Trophoblast cell (in vitro differentiated cells and primary cell): ENCODE measurements around the gene THADA.

Experiments used
- DNase-seq, 2 donors: peaks; one replicate each; pipeline ENCODE4 v3.0.0-alpha.2; 2016
- H2AFZ ChIP-seq: 2 replicates; pipeline ENCODE4 v1.6.1; 2013; ENCODE audit warnings: low read length, moderate library complexity, mild to moderate bottlenecking; ENCODE audit not compliant: insufficient read depth, poor library complexity
- H2AK5ac ChIP-seq: 2 replicates; pipeline ENCODE4 v1.6.1; 2013; ENCODE audit warnings: mild to moderate bottlenecking, low read length
- H2BK120ac ChIP-seq: 2 replicates; pipeline ENCODE4 v1.6.1; 2013; ENCODE audit warnings: low read length, mild to moderate bottlenecking, moderate library complexity; ENCODE audit not compliant: insufficient read depth, poor library complexity
- H2BK12ac ChIP-seq: 2 replicates; pipeline ENCODE4 v1.6.1; 2013; ENCODE audit warnings: mild to moderate bottlenecking, low read length, moderate library complexity
- H2BK5ac ChIP-seq: 2 replicates; pipeline ENCODE4 v1.6.1; 2013; ENCODE audit warnings: low read length, low read depth, moderate library complexity, mild to moderate bottlenecking; ENCODE audit not compliant: poor library complexity
- H3K14ac ChIP-seq: 2 replicates; pipeline ENCODE4 v1.6.1; 2013; ENCODE audit warnings: mild to moderate bottlenecking, low read length
- H3K18ac ChIP-seq: 2 replicates; pipeline ENCODE4 v1.6.1; 2013; ENCODE audit warnings: mild to moderate bottlenecking, low read length
- H3K23ac ChIP-seq: 2 replicates; pipeline ENCODE4 v1.6.1; 2013; ENCODE audit warnings: low read length
- H3K27ac ChIP-seq: 2 replicates; pipeline ENCODE4 v1.5.1; 2013; ENCODE audit warnings: low read depth, mild to moderate bottlenecking, inconsistent platforms, low read length, moderate library complexity
- H3K27me3 ChIP-seq: 2 replicates; pipeline ENCODE4 v1.6.1; 2013; ENCODE audit warnings: inconsistent platforms, mild to moderate bottlenecking, low read length, moderate library complexity; ENCODE audit not compliant: insufficient read depth
- H3K36me3 ChIP-seq, 2 experiments: 1 replicate in 1 of 2; 2 replicates in 1 of 2; pipeline ENCODE4 v1.6.1; 2013; ENCODE audit warnings: low read length in 2 of 2, mild to moderate bottlenecking in 2 of 2, moderate library complexity in 1 of 2; ENCODE audit not compliant: insufficient read depth in 2 of 2, control insufficient read depth in 1 of 2
- H3K4ac ChIP-seq: 2 replicates; pipeline ENCODE4 v1.6.1; 2013; ENCODE audit warnings: low read depth, mild to moderate bottlenecking, low read length, moderate library complexity
- H3K4me1 ChIP-seq, 2 experiments: 1 replicate in 1 of 2; 2 replicates in 1 of 2; pipeline ENCODE4 v1.6.1; 2013; ENCODE audit warnings: low read length in 2 of 2, mild to moderate bottlenecking in 2 of 2, moderate library complexity in 1 of 2; ENCODE audit not compliant: insufficient read depth in 2 of 2, control insufficient read depth in 1 of 2
- H3K4me2 ChIP-seq: 2 replicates; pipeline ENCODE4 v1.6.1; 2013; ENCODE audit warnings: inconsistent platforms, mild to moderate bottlenecking, low read length, moderate library complexity
- H3K4me3 ChIP-seq: 2 replicates; pipeline ENCODE4 v1.5.1; 2013; ENCODE audit warnings: mild to moderate bottlenecking, low read depth, low read length, inconsistent platforms
- H3K79me1 ChIP-seq: one replicate; pipeline ENCODE4 v1.6.1; 2013; ENCODE audit warnings: low read length
- H3K79me2 ChIP-seq: 2 replicates; pipeline ENCODE4 v1.6.1; 2013; ENCODE audit warnings: low read length, mild to moderate bottlenecking; ENCODE audit not compliant: control insufficient read depth, insufficient read depth, poor library complexity
- H3K9ac ChIP-seq: 2 replicates; pipeline ENCODE4 v1.6.1; 2013; ENCODE audit warnings: mild to moderate bottlenecking, low read length
- H3K9me3 ChIP-seq: 2 replicates; pipeline ENCODE4 v1.6.1; 2013; ENCODE audit warnings: low read depth, mild to moderate bottlenecking, control low read depth, inconsistent platforms, low read length; ENCODE audit not compliant: insufficient read depth
- H4K12ac ChIP-seq: 2 replicates; pipeline ENCODE4 v1.6.1; 2013; ENCODE audit warnings: low read depth, mild to moderate bottlenecking, low read length, moderate library complexity
- H4K8ac ChIP-seq: 2 replicates; pipeline ENCODE4 v1.6.1; 2013; ENCODE audit warnings: low read depth, mild to moderate bottlenecking, low read length, moderate library complexity
- H4K91ac ChIP-seq: one replicate; pipeline ENCODE4 v1.6.1; 2013; ENCODE audit warnings: low read depth, mild to moderate bottlenecking, low read length, moderate library complexity
- WGBS: extraction: QIAGEN DNeasy Blood & Tissue Kit; methylation state at CpG from one replicate; pipeline ENCODE4 v1.1.7; 2013; ENCODE audit warnings: missing lambda C conversion rate; ENCODE audit not compliant: insufficient read length, insufficient coverage; ENCODE audit errors: extremely low coverage; 5-methylcytosine and 5-hydroxymethylcytosine counted together

THADA gene

DNA sequence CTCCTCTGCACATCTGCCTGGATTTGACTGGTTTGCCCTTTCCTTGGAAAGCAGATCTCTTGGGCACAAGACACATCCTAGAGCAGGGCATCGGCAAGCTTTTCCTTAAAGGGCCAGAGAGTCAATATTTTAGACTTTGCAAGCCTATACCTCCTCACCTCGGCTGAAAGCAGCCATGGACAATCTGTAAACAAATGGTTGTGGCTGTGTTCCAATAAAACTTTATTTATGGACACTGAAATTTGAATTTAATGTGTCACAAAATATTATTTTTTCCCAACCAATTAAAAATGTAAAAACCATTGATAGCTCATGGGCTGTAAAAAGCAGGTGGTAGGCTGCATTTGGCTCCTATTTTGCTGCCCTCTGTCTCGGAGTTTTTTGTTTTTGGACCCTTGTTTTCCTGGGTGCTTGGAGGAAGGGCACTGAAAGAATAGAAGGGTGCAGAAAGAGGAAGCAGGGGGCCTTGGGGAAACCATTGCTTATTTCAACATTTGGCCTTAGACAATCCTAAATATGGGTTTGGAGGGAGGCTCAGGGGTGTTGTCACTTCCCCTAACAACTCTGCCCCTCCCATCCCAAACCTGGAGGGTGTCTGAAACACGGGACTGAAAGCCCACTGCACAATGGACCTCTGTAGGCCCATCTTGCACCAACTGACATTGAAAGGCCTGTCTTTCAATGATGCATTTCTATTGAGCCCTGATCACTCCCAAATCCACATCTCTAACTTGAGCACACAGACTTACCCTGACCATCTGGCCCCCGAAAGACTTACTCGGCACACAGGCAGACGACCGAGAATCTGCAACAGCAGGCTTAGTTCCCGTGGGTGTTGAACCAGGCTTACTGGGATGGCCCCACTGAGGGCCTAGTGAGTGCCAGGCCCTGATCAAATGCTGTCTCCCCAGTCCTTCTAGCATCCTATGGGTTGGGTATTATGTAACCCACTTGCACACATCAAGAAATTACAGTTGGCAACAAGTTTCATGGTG, 362.3 kb downstream of the THADA start:
- no peaks in the 10 kb centered on the region for H3K79me1 ChIP-seq
- no CpG with 5 or more reads among the region's 9 CpGs for WGBS

DNA sequence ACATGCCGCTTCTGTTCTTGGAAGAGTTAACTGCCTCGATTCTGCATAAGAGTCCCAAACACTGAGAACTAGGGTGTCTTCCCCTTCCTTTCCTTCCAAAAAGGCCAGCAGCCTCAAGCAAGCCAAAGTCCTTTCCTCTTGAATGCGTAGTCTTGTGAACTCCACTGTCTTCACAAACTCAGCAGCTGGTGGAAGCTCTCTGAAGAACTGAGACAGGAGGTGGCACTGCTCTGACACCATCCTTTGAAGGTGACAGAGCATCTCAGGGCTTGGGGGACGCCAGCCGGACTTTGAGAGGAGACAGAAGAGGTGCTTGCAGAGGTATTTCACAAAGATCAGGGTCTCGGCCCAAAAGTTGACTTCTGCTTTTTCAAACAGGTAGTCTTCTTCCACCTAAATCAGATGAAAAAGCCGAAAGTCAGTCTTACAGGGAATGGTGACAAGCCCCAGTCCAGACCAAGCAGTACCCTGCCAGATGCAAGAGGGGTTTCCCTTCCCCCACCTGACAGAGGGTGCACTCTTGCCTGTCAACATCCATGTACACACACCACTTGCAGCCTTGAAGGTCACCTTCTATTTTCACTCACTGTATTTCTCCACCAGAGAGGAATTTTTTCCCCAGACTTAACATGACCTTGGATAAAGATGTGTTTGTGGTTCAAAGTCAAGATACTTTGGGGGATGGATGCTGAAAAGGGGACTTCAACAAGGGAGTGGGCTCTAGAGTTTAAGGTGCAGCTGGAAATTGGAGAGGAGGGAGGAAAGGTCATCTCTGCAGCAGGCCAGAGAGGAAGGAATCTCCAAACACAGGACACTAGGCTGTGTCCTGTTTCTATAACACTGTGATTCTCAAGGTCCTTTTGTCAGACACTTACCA, 364.6 kb downstream of the THADA start:
- H3K4me3 ChIP-seq: no peak overlapping the region
- no peak overlapping the region for H2BK120ac ChIP-seq
- peaks cover 13% of the 10 kb centered on the region for H3K79me2 ChIP-seq
- no peak overlapping the region for H2AK5ac ChIP-seq
- no peak overlapping the region for H2BK12ac ChIP-seq
- no peak overlapping the region for H3K4ac ChIP-seq
- H2AFZ ChIP-seq: no peak overlapping the region
- H4K12ac ChIP-seq: no peak overlapping the region
- H3K4me2 ChIP-seq: no peak overlapping the region
- peaks cover 0 to 3% of the 10 kb centered on the region in 2 experiments for H3K36me3 ChIP-seq
- H3K23ac ChIP-seq: no peak overlapping the region
- H3K4me1 ChIP-seq: peaks cover 7 to 8% of the 10 kb centered on the region in 2 experiments
- H3K9me3 ChIP-seq: no peaks in the 10 kb centered on the region
- peaks cover 15% of the 10 kb centered on the region for H3K79me1 ChIP-seq
- H3K27me3 ChIP-seq: no peaks in the 10 kb centered on the region
- H4K91ac ChIP-seq: no peak overlapping the region
- no peak overlapping the region for H2BK5ac ChIP-seq
- H3K18ac ChIP-seq: no peak overlapping the region
- H3K9ac ChIP-seq: no peak overlapping the region
- WGBS: no CpG with 5 or more reads among the region's 7 CpGs
- no peak overlapping the region for H3K14ac ChIP-seq
- H3K27ac ChIP-seq: no peak overlapping the region
- no peak overlapping the region for H4K8ac ChIP-seq
- no peak for DNase-seq

More for the DNA sequence above, 362.3 kb downstream of the THADA start:
- Histone ChIP-seq H3K4me3 (no peak overlapping the region), H3K27ac (no peak overlapping the region), H4K12ac (no peak overlapping the region), H3K9ac (no peak overlapping the region), H3K18ac (no peak overlapping the region), H3K4me1 (no peaks in the 10 kb centered on the region), H4K8ac (no peak overlapping the region), H3K4me2 (no peak overlapping the region), H3K14ac (no peak overlapping the region), H2AK5ac (no peak overlapping the region), H2AFZ (no peak overlapping the region), H2BK12ac (no peak overlapping the region), H4K91ac (no peak overlapping the region), H3K79me2 (no peaks in the 10 kb centered on the region), H3K23ac (no peak overlapping the region), H3K4ac (no peak overlapping the region), H3K27me3 (no peaks in the 10 kb centered on the region), H2BK120ac (no peak overlapping the region), H2BK5ac (no peak overlapping the region), H3K36me3 (peaks cover 0 to 3% of the 10 kb centered on the region in 2 experiments), H3K9me3 (no peaks in the 10 kb centered on the region)
- DNase-seq: no peak

DNA sequence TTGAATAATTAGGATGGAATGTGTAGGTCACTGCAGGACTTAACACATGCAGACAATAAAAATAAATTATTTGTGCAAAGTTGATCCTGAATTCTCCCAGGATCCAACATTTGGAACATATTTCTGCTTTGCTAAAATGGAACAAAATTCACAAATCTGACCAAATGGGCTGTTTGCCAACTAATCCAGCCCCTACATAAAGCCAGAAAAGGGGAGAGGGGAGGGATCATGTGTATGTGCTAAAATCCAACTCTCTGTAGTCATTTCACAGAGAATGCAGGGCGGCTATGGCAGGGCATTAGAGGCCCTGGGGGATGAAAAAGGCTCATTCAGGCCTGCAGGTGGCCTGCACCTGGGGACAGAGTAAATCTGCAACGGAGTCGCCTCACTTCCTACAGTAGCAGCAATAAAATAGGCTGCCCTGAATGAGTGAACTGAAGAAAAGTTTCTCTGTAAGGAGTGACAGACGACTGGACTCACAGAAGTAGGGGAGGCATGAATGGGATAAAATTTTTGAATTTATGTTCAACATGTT, 365.4 kb downstream of the THADA start:
- Histone ChIP-seq H3K4me1 (peaks cover 7 to 8% of the 10 kb centered on the region in 2 experiments), H3K23ac (no peak overlapping the region), H4K8ac (no peak overlapping the region), H2BK5ac (no peak overlapping the region), H3K18ac (no peak overlapping the region), H3K79me1 (peaks cover 22% of the 10 kb centered on the region), H3K27ac (no peak overlapping the region), H3K4ac (no peak overlapping the region), H3K9me3 (no peaks in the 10 kb centered on the region), H3K36me3 (peaks cover under 1 to 3% of the 10 kb centered on the region in 2 experiments), H3K27me3 (no peaks in the 10 kb centered on the region), H2AFZ (no peak overlapping the region), H3K4me2 (no peak overlapping the region), H4K12ac (no peak overlapping the region), H4K91ac (no peak overlapping the region), H2AK5ac (no peak overlapping the region), H3K79me2 (peaks cover 21% of the 10 kb centered on the region), H2BK12ac (no peak overlapping the region), H3K9ac (no peak overlapping the region), H3K4me3 (no peak overlapping the region), H2BK120ac (no peak overlapping the region), H3K14ac (no peak overlapping the region)
- peak in 1 of 2 donors; percentile 24 for DNase-seq
- no CpG with 5 or more reads among the region's 4 CpGs for WGBS
